HG02678 (cell line): Measurements from ENCODE around the gene SLC51A.
A peak's percentile ranks its signal among the peaks of the same experiment; 100 is the strongest.
"Not testable (repeated sequence)": the region's sequence is repeated elsewhere in the genome, so short reads cannot be mapped to it uniquely, and the experiment has no call there.

ENCODE experiments used
- ATAC-seq: cut with Tn5 transposase; IDR thresholded peaks from one replicate; pipeline ENCODE4 v1.9.1; 2021; ENCODE audit warnings: mild to moderate bottlenecking, moderate library complexity; ENCODE audit not compliant: unreplicated experiment

The SLC51A gene

GRCh38 chr3:196193133-196193735 lies 23.1 kb upstream of the SLC51A start:
- ATAC-seq, result no peak

GRCh38 chr3:196193736-196194541 lies 22.4 kb upstream of the SLC51A start:
- no peak for ATAC-seq

GRCh38 chr3:196194542-196194915 lies 21.8 kb upstream of the SLC51A start:
- ATAC-seq, result no peak

GRCh38 chr3:196195664-196196265 lies 20.6 kb upstream of the SLC51A start:
- no peak for ATAC-seq

GRCh38 chr3:196197524-196197923 lies 18.8 kb upstream of the SLC51A start:
- no peak for ATAC-seq

- no peak for ATAC-seq
Observed at GRCh38 chr3:196198081-196198675, 18.2 kb upstream of the SLC51A start.

GRCh38 chr3:196198771-196199753 lies 17.3 kb upstream of the SLC51A start:
- ATAC-seq, result no peak

GRCh38 chr3:196202516-196202970 lies 13.8 kb upstream of the SLC51A start:
- peak; percentile 81 for ATAC-seq

GRCh38 chr3:196203846-196204245 lies 12.5 kb upstream of the SLC51A start:
- ATAC-seq, result no peak

- ATAC-seq, result not testable (repeated sequence)
Observed at GRCh38 chr3:196205442-196206205, 10.7 kb upstream of the SLC51A start.

GRCh38 chr3:196207159-196207832 lies 9.0 kb upstream of the SLC51A start:
- ATAC-seq, result no peak

GRCh38 chr3:196207833-196208607 lies 8.3 kb upstream of the SLC51A start:
- no peak for ATAC-seq

GRCh38 chr3:196208942-196209695 lies 7.2 kb upstream of the SLC51A start:
- ATAC-seq, result no peak

GRCh38 chr3:196209944-196210672 lies 6.2 kb upstream of the SLC51A start:
- not testable (repeated sequence) for ATAC-seq

- ATAC-seq, result no peak
Observed at GRCh38 chr3:196210673-196211556, 5.4 kb upstream of the SLC51A start, which contains the start of gene ZDHHC19. Gene ZDHHC19 (minus strand): TSS chr3:196211400. CDS start chr3:196211315, 85 bp downstream.
